HepG2 (cell line): Measurements from ENCODE around the gene CLMP. TPM values are rescaled to one million over a fixed set of nuclear protein-coding genes. Genes with fewer than 3 reads are reported as not detected.

Experiments
- ATAC-seq: fragments of 200-7000 bp; cut with Tn5 transposase; 3 replicates; pipeline ENCODE4 v1.9.1; 2020; ENCODE audit warnings: mild to moderate bottlenecking, moderate library complexity
- BruUV-seq: library from RNA; stranded (reverse); fragments of 400-500 nt; replicated peaks from 2 replicates; lab custom pipeline; 2021; lab: Mats Ljungman, UMichigan
- CTCF ChIA-PET: fragments of 300-600 bp; formaldehyde crosslinking; extraction: SDS; loops from one replicate; lab custom pipeline; 2021; ENCODE audit warnings: low total read pairs, inconsistent platforms, low intra/inter-chr PET ratio; lab: Yijun Ruan, JAX
- POLR2A ChIA-PET: fragments of 350-600 bp; sonication (Branson Sonifier 250); formaldehyde crosslinking; loops from one replicate; lab custom pipeline; 2020; ENCODE audit warnings: antibody characterized with exemption, inconsistent platforms; lab: Yijun Ruan, JAX
- DNase-seq: peaks from one replicate; pipeline ENCODE4 v3.0.0-alpha.2; 2015; ENCODE audit warnings: low spot score
- FAIRE-seq: peaks from 3 replicates; lab custom pipeline; 2011; peaks lifted over from hg19 to GRCh38; lab: Jason Lieb, UNC
- H2AFZ ChIP-seq: one replicate; pipeline ENCODE4 v1.6.1; 2011; ENCODE audit warnings: low read length, inconsistent platforms
- H3K27ac ChIP-seq: fragments of 300-600 bp; 3 replicates; pipeline ENCODE4 v1.8.0; 2011; ENCODE audit warnings: mixed run types, mild to moderate bottlenecking, mixed read lengths, low read length, inconsistent platforms; ENCODE audit not compliant: insufficient read depth; ENCODE audit errors: extremely low read length
- H3K27me3 ChIP-seq, 2 experiments: fragments of 200-600 bp in 1 of 2; 2 replicates in 1 of 2; 3 replicates in 1 of 2; pipeline versions ENCODE4 v1.6.0 to v1.8.0; 2011; ENCODE audit warnings: low read length in 2 of 2, mild to moderate bottlenecking in 2 of 2, moderate library complexity in 2 of 2, inconsistent platforms in 1 of 2; ENCODE audit not compliant: insufficient read depth in 2 of 2, control insufficient read depth in 1 of 2
- H3K36me3 ChIP-seq, 2 experiments: fragments of 200-600 bp in 1 of 2; replicated peaks in 1 of 2; 2 replicates in 1 of 2; 3 replicates in 1 of 2; pipeline versions ENCODE4 v1.5.1 to v1.8.0; 2011; ENCODE audit warnings: low read length in 2 of 2, inconsistent platforms in 1 of 2; ENCODE audit not compliant: insufficient read depth in 2 of 2, control insufficient read depth in 1 of 2
- H3K4me1 ChIP-seq: 2 replicates; pipeline ENCODE4 v1.5.1; 2012; ENCODE audit warnings: low read length, inconsistent platforms; ENCODE audit not compliant: insufficient read depth
- H3K4me2 ChIP-seq: 2 replicates; pipeline ENCODE4 v1.6.0; 2011; ENCODE audit warnings: low read depth, low read length, inconsistent platforms
- H3K4me3 ChIP-seq, 3 experiments: fragments of 200-600 bp in 1 of 3; sonication (generic), shearing (Covaris generic) in 1 of 3; replicated peaks in 1 of 3; 2 replicates each; pipeline ENCODE4 v1.5.1; 2011 to 2016; ENCODE audit warnings: low read length in 3 of 3, inconsistent platforms in 2 of 3, low read depth in 2 of 3, mild to moderate bottlenecking in 2 of 3, control low read depth in 1 of 3, mixed read lengths in 1 of 3; ENCODE audit not compliant: insufficient read depth in 1 of 3
- H3K79me2 ChIP-seq: one replicate; pipeline ENCODE4 v1.6.1; 2011; ENCODE audit warnings: low read length, inconsistent platforms; ENCODE audit not compliant: insufficient read depth
- H3K9ac ChIP-seq: 2 replicates; pipeline ENCODE4 v1.6.0; 2011; ENCODE audit warnings: mild to moderate bottlenecking, low read depth, low read length, inconsistent platforms; ENCODE audit not compliant: insufficient read depth
- H3K9me3 ChIP-seq: 2 replicates; pipeline ENCODE4 v1.5.1; 2012; ENCODE audit warnings: mild to moderate bottlenecking, low read length
- H4K20me1 ChIP-seq: 2 replicates; pipeline ENCODE4 v1.6.0; 2011; ENCODE audit warnings: inconsistent platforms, mild to moderate bottlenecking, low read length, moderate library complexity; ENCODE audit not compliant: insufficient read depth
- MED13 ChIP-seq: sonication (generic); formaldehyde crosslinking; IDR thresholded peaks from 2 replicates; pipeline ENCODE4 v1.5.0; 2020; ENCODE audit warnings: missing genetic modification reagents
- RBFOX2 ChIP-seq: fragments of 200-400 bp; formaldehyde crosslinking; IDR thresholded peaks from 2 replicates; pipeline ENCODE4 v1.6.1; 2017; ENCODE audit warnings: low read depth, mild to moderate bottlenecking, low read length
- SKIL ChIP-seq: sonication (generic); formaldehyde crosslinking; IDR thresholded peaks from 2 replicates; pipeline ENCODE4 v1.8.0; 2022; ENCODE audit warnings: missing genetic modification reagents, mild to moderate bottlenecking, moderate library complexity, borderline replicate concordance
- TCF7L2 ChIP-seq: IDR thresholded peaks from 2 replicates; pipeline ENCODE4 v1.6.1; 2011; ENCODE audit warnings: mild to moderate bottlenecking, low read depth, low read length, moderate library complexity
- ZBTB38 ChIP-seq: sonication (generic); formaldehyde crosslinking; IDR thresholded peaks from 2 replicates; pipeline ENCODE4 v1.5.1; 2020; ENCODE audit warnings: mild to moderate bottlenecking, missing genetic modification reagents
- ZBTB7A ChIP-seq: sonication (generic); formaldehyde crosslinking; IDR thresholded peaks from 2 replicates; pipeline ENCODE4 v1.8.0; 2022; ENCODE audit warnings: mild to moderate bottlenecking, missing genetic modification reagents
- ZNF496 ChIP-seq: sonication (generic); formaldehyde crosslinking; IDR thresholded peaks from 2 replicates; pipeline ENCODE4 v1.8.1; 2023; ENCODE audit warnings: mild to moderate bottlenecking, moderate library complexity, missing genetic modification reagents; ENCODE audit not compliant: insufficient replicate concordance
- ZNF550 ChIP-seq: sonication (generic); formaldehyde crosslinking; IDR thresholded peaks from 2 replicates; pipeline ENCODE4 v1.4.0; 2020; ENCODE audit warnings: mild to moderate bottlenecking, missing genetic modification reagents, borderline replicate concordance
- ZNF747 ChIP-seq: sonication (generic); formaldehyde crosslinking; IDR thresholded peaks from 2 replicates; pipeline ENCODE4 v1.8.1; 2023; ENCODE audit warnings: missing genetic modification reagents, mild to moderate bottlenecking, borderline replicate concordance
- ZNF775 ChIP-seq: sonication (generic); formaldehyde crosslinking; IDR thresholded peaks from 2 replicates; pipeline ENCODE4 v1.4.0; 2020; ENCODE audit warnings: missing genetic modification reagents, mild to moderate bottlenecking, moderate library complexity, borderline replicate concordance
- WGBS: methylation state at CpG from one replicate; pipeline ENCODE4 v1.1.6; 2017; ENCODE audit warnings: low lambda C conversion rate; 5-methylcytosine and 5-hydroxymethylcytosine counted together
- in situ Hi-C: cut with HindIII; loops from 2 replicates; pipeline ENCODE4 v1.10.0; 2017; ENCODE audit warnings: low pct_unique_long_range_greater_than_20kb; ENCODE audit not compliant: extremely low pct_ligation_motif_present
- intact Hi-C: fragments of 100-400 bp; cut with micrococcal nuclease; formaldehyde crosslinking; loops from one replicate; pipeline ENCODE4 v1.10.0; 2022; ENCODE audit not compliant: unreplicated experiment
- polyA plus RNA-seq, 8 experiments: library from polyadenylated mRNA; depleted of rRNA in 3 of 8; stranded (reverse) in 7 of 8; unstranded in 1 of 8; fragments of >200 nt; fragmentation: Illumina TruSeq in 4 of 8; extraction: Trizol in 4 of 8; gene quantifications; 2 replicates each; pipeline versions ENCODE4 v1.2.1 to v1.2.3, GENCODE V29; 2011 to 2016; ENCODE audit warnings: low read depth in 4 of 8, missing spikeins in 1 of 8, mixed read lengths in 1 of 8; ENCODE audit not compliant: insufficient read depth in 1 of 8
- total RNA-seq, 5 experiments: library from RNA; depleted of rRNA; stranded (reverse); fragments of >200 nt; fragmentation: Illumina TruSeq; extraction: Trizol; gene quantifications; 2 replicates each; pipeline ENCODE4 v1.2.3, GENCODE V29; 2016; ENCODE audit warnings: low read depth in 1 of 5

Gene CLMP
- total and polyA plus RNA-seq, 2 of the 13 experiments (the other 11 are each of a cell fraction or from before 2014, with no cell fraction given): not detected

GRCh38 chr11:123065621-123066020, 129.4 kb downstream of the CLMP start:
- in situ Hi-C loops: no loop called here
- Histone ChIP-seq H3K27ac (no peak overlapping the region), H3K27me3 (no peaks in the 10 kb centered on the region; a peak in 1 of 5 replicates), H3K9ac (no peak overlapping the region)
- ATAC-seq: no peak
- TF ChIP-seq RBFOX2: peak; percentile 19; the same call in 1 of the 2 replicates
- no peak for TF ChIP-seq MED13 (CRISPR knock-in tag)
- no peak for TF ChIP-seq ZNF747 (CRISPR knock-in tag)
- no peak for TF ChIP-seq TCF7L2
- TF ChIP-seq, all 625 proteins: peak for 1
- Histone ChIP-seq H2AFZ (no peak overlapping the region), H4K20me1 (peaks cover 10% of the 10 kb centered on the region), H3K4me2 (no peak overlapping the region), H3K4me1 (peaks cover 19% of the 10 kb centered on the region), H3K36me3 (peaks cover 0 to 5% of the 10 kb centered on the region in 2 experiments; a peak in 2 of 5 replicates), H3K9me3 (no peaks in the 10 kb centered on the region), H3K79me2 (peaks cover 33% of the 10 kb centered on the region), H3K4me3 (no peak overlapping the region)
- FAIRE-seq: no peak
- no TSS peak for BruUV-seq
- ChIA-PET POLR2A (no interaction called here), CTCF (no interaction called here)
- 98% methylated on average over 2 of the region's 2 CpGs for WGBS
- intact Hi-C loops: no loop called here
- DNase-seq: no peak

- no peaks in the 10 kb centered on the region; a peak in 1 of 5 replicates for H3K27me3 ChIP-seq
- H3K9me3 ChIP-seq: no peaks in the 10 kb centered on the region
- H3K9ac ChIP-seq: peak overlapping the region; percentile 100
- no peak for TF ChIP-seq ZNF496
- TF ChIP-seq ZBTB38: no peak
- no peak for TF ChIP-seq ZNF775 (CRISPR knock-in tag)
- no peak for TF ChIP-seq ZBTB7A (CRISPR knock-in tag)
- TF ChIP-seq ZNF550 (CRISPR knock-in tag): no peak
- no peak for TF ChIP-seq SKIL (CRISPR knock-in tag)
- TF ChIP-seq, all 625 proteins: peak for 0
- Histone ChIP-seq H3K4me1 (peaks cover 35% of the 10 kb centered on the region), H3K4me3 (peak overlapping the region; percentile 89 to 92 (median 90); a peak in 5 of 6 replicates), H2AFZ (no peak overlapping the region), H4K20me1 (peaks cover 25% of the 10 kb centered on the region), H3K79me2 (peaks cover 49% of the 10 kb centered on the region), H3K36me3 (peaks cover 7 to 20% of the 10 kb centered on the region in 2 experiments), H3K27ac (peak overlapping the region; percentile 98), H3K4me2 (peak overlapping the region; percentile 76)
- in situ Hi-C loops: no loop called here
- ChIA-PET POLR2A (interaction anchor here (1.1 to 2.9 kb wide), 2 partner anchors 10 to 19 kb away, joined by 3 to 38 read pairs; no protein-coding TSS in a partner anchor), CTCF (no interaction called here)
- WGBS: 86% methylated on average over 9 of the region's 9 CpGs
- no peak for FAIRE-seq
- ATAC-seq: no peak
- intact Hi-C loops: loop anchor here (5.0 kb wide), 1 partner anchor 422 kb away; no protein-coding TSS in a partner anchor
- DNase-seq: no peak
- no TSS peak for BruUV-seq
These were observed 131.0 kb downstream of the CLMP start for GRCh38 chr11:123063826-123064657.
